GOT3 (cell line): ENCODE measurements around the gene LRRC36.

Source experiments
- DNase-seq: peaks from one replicate; lab custom pipeline; 2025; ENCODE audit warnings: mixed read lengths; lab: John Stamatoyannopoulos, UW

The LRRC36 gene

GRCh38 chr16:67424261-67424615 lies 97.6 kb downstream of the LRRC36 start:
- no peak for DNase-seq

GRCh38 chr16:67425061-67425460 lies 98.4 kb downstream of the LRRC36 start:
- no peak for DNase-seq

- no peak for DNase-seq
Observed at GRCh38 chr16:67425580-67425979, 99.0 kb downstream of the LRRC36 start.

- DNase-seq: no peak
Observed at GRCh38 chr16:67426022-67426421, 99.4 kb downstream of the LRRC36 start.

- no peak for DNase-seq
Observed at GRCh38 chr16:67426950-67427349, 100.3 kb downstream of the LRRC36 start.

GRCh38 chr16:67428146-67428731 lies 101.6 kb downstream of the LRRC36 start:
- DNase-seq: no peak

GRCh38 chr16:67429053-67429798 lies 102.6 kb downstream of the LRRC36 start:
- no peak for DNase-seq

- no peak for DNase-seq
Observed at GRCh38 chr16:67429799-67430503, 103.3 kb downstream of the LRRC36 start.

GRCh38 chr16:67430504-67430976 lies 103.9 kb downstream of the LRRC36 start:
- no peak for DNase-seq

DNA sequence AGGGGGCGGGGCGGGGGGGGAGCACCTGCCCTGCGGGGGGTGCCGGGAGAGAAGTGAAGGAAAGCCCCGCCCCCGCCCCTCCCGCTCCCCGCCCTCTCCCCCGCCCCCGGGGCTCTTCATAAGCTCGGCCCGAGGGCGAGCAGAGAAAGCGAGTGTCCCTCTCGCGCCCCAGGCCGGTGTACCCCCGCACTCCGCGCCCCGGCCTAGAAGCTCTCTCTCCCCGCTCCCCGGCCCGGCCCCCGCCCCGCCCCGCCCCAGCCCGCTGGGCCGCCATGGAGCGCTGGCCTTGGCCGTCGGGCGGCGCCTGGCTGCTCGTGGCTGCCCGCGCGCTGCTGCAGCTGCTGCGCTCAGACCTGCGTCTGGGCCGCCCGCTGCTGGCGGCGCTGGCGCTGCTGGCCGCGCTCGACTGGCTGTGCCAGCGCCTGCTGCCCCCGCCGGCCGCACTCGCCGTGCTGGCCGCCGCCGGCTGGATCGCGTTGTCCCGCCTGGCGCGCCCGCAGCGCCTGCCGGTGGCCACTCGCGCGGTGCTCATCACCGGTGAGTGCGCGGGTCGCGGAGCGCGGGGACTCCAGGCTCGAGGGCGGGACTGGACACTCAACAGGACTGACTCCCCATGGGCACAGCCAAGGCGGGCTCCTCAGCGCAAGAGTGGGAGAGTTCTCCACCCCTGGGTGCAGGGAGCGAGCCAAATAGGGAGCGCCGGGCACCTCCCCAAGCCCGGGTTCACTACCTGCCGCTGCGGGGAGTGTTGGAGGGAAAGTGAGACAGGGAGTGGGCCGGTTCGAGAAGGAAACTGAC lies 104.6 kb downstream of the LRRC36 start, which contains the start of gene HSD11B2:
HSD11B2 (plus strand) TSS at position 145 of the 798 bp plus-strand sequence; CDS start at position 273, 128 bp downstream.
- DNase-seq: no peak

GRCh38 chr16:67431775-67432505 lies 105.3 kb downstream of the LRRC36 start:
- DNase-seq: no peak

- no peak for DNase-seq
Observed at GRCh38 chr16:67432506-67432890, 105.9 kb downstream of the LRRC36 start.

GRCh38 chr16:67433131-67433719 lies 106.6 kb downstream of the LRRC36 start:
- DNase-seq: no peak
